Calu3 (cell line): ENCODE measurements around the gene UVSSA. TPM values are rescaled to one million over a fixed set of nuclear protein-coding genes. Genes with fewer than 3 reads are reported as not detected.
"Not testable (repeated sequence)": the region's sequence is repeated elsewhere in the genome, so short reads cannot be mapped to it uniquely, and the experiment has no call there.

Source experiments
- BruUV-seq: library from RNA; stranded (reverse); fragments of 400-500 nt; replicated peaks from 2 replicates; lab custom pipeline; 2021; lab: Mats Ljungman, UMichigan
- CTCF ChIA-PET: fragments of 300-600 bp; sonication (Branson Sonifier 250); formaldehyde crosslinking; loops from one replicate; lab custom pipeline; 2022; ENCODE audit warnings: antibody characterized with exemption; lab: Charles Lee
- DNase-seq: peaks from one replicate; pipeline ENCODE4 v3.0.0; 2022
- H3K27ac Mint-ChIP-seq: one replicate; pipeline ENCODE4 v1.8.0; 2022; ENCODE audit warnings: mixed read lengths; ENCODE audit not compliant: unreplicated experiment
- H3K27me3 Mint-ChIP-seq: one replicate; pipeline ENCODE4 v1.8.0; 2022; ENCODE audit warnings: mixed read lengths; ENCODE audit not compliant: unreplicated experiment
- H3K36me3 Mint-ChIP-seq: one replicate; pipeline ENCODE4 v1.8.0; 2022; ENCODE audit warnings: mild to moderate bottlenecking, moderate library complexity, mixed read lengths; ENCODE audit not compliant: insufficient read depth, unreplicated experiment
- H3K4me1 Mint-ChIP-seq: one replicate; pipeline ENCODE4 v1.8.0; 2022; ENCODE audit warnings: mild to moderate bottlenecking, low read depth, mixed read lengths; ENCODE audit not compliant: unreplicated experiment
- H3K4me3 Mint-ChIP-seq: one replicate; pipeline ENCODE4 v1.8.0; 2022; ENCODE audit warnings: mild to moderate bottlenecking, low read depth, moderate library complexity, mixed read lengths; ENCODE audit not compliant: unreplicated experiment
- H3K9me3 Mint-ChIP-seq: one replicate; pipeline ENCODE4 v1.8.0; 2022; ENCODE audit warnings: low read depth, mixed read lengths; ENCODE audit not compliant: unreplicated experiment
- CTCF ChIP-seq: fragments of 200-600 bp; IDR thresholded peaks from one replicate; pipeline ENCODE4 v1.8.0; 2022; ENCODE audit warnings: antibody characterized with exemption; ENCODE audit not compliant: unreplicated experiment
- intact Hi-C: fragments of 100-400 bp; cut with micrococcal nuclease; formaldehyde crosslinking; loops from one replicate; pipeline ENCODE4 v1.10.0; 2022; ENCODE audit not compliant: unreplicated experiment
- total RNA-seq: library from RNA; stranded (reverse); gene quantifications from 2 replicates; pipeline ENCODE4 v1.2.3, GENCODE V29; 2022

Gene UVSSA
- total RNA-seq, 1 experiment from 2014 or later: 19.9 TPM

GRCh38 chr4:1421657-1422056 is 74.6 kb downstream of the UVSSA start:
- no peaks in the 10 kb centered on the region for H3K9me3 Mint-ChIP-seq
- peaks cover 90% of the 10 kb centered on the region for H3K27me3 Mint-ChIP-seq
- no peak overlapping the region for H3K4me3 Mint-ChIP-seq
- H3K27ac Mint-ChIP-seq: no peak overlapping the region
- no peaks in the 10 kb centered on the region for H3K36me3 Mint-ChIP-seq
- intact Hi-C loops: no loop called here
- DNase-seq: no peak
- no peak for TF ChIP-seq CTCF
- BruUV-seq: no TSS peak
- H3K4me1 Mint-ChIP-seq: no peaks in the 10 kb centered on the region
- CTCF ChIA-PET: no interaction called here

- no peaks in the 10 kb centered on the region for H3K9me3 Mint-ChIP-seq
- no peaks in the 10 kb centered on the region for H3K4me1 Mint-ChIP-seq
- CTCF ChIA-PET: no interaction called here
- H3K27me3 Mint-ChIP-seq: peaks cover 61% of the 10 kb centered on the region
- no TSS peak for BruUV-seq
- intact Hi-C loops: no loop called here
- H3K36me3 Mint-ChIP-seq: no peaks in the 10 kb centered on the region
- DNase-seq: no peak
- no peak overlapping the region for H3K4me3 Mint-ChIP-seq
- no peak for TF ChIP-seq CTCF
- no peak overlapping the region for H3K27ac Mint-ChIP-seq
These were observed 80.0 kb downstream of the UVSSA start for GRCh38 chr4:1427010-1427409.

- H3K36me3 Mint-ChIP-seq, H3K9me3 Mint-ChIP-seq, BruUV-seq, intact Hi-C loops, H3K4me3 Mint-ChIP-seq, H3K27ac Mint-ChIP-seq, H3K4me1 Mint-ChIP-seq, DNase-seq: not testable (repeated sequence)
- CTCF ChIA-PET: interaction anchor here (1.2 kb wide), 1 partner anchor 28 kb away, joined by 3 read pairs; no protein-coding TSS in a partner anchor
- H3K27me3 Mint-ChIP-seq: peaks cover 19% of the 10 kb centered on the region
These were observed 96.7 kb downstream of the UVSSA start for GRCh38 chr4:1443688-1444172.

Other genes with a start within 250 kb of the UVSSA start
- gene RNF212, start 233.6 kb upstream of the UVSSA start, total RNA-seq: not detected in 2 replicates
- 2.2 and 2.4 TPM in 2 replicates for gene SPON2, start 174.6 kb upstream of the UVSSA start, total RNA-seq
- 115 and 130 TPM in 2 replicates for gene CTBP1, start 98.1 kb upstream of the UVSSA start, total RNA-seq
- 59.0 and 59.6 TPM in 2 replicates for gene MAEA, start 57.3 kb upstream of the UVSSA start, total RNA-seq
- not detected in 2 replicates for gene NKX1-1, start 59.2 kb downstream of the UVSSA start, total RNA-seq